Erythroblast (primary cell): Measurements from ENCODE around the gene MT1M.
"Not testable (repeated sequence)": the region's sequence is repeated elsewhere in the genome, so short reads cannot be mapped to it uniquely, and the experiment has no call there.

ENCODE experiments used
- GATA1 ChIP-seq: IDR thresholded peaks from 2 replicates; pipeline ENCODE4 v1.6.1; 2011; ENCODE audit warnings: low read depth, mild to moderate bottlenecking, control low read depth, low read length, moderate library complexity
- POLR2A ChIP-seq: IDR thresholded peaks from 2 replicates; pipeline ENCODE4 v1.6.1; 2011; ENCODE audit warnings: mild to moderate bottlenecking, low read length

DNA sequence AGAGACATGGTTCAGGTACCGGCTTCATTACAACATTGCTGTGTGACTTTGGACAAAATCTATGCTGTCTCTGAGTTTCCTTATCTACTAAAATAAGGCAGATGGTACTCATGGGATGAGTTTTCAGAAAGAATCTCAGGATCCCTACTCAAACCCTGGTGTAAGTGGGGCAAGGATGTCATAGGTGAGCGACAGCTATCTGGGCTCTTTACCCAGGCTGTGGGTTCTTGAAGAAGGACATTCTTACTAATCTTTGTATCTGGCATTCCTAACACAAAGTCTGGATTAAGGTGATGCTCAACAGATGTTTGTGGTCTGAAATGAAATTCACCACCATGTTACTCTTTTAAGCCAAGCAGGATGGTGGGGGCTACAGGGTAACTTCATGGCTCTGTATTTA is 49.5 kb upstream of the MT1M start:
- not testable (repeated sequence) for TF ChIP-seq POLR2A, GATA1
